Kidney (tissue), 14 donors: ENCODE results near the gene CMIP. TPM values are rescaled to one million over a fixed set of nuclear protein-coding genes. Genes with fewer than 3 reads are reported as not detected.
A peak's percentile ranks its signal among the peaks of the same experiment; 100 is the strongest.

ENCODE experiments used
- DNase-seq, 5 donors: peaks; one replicate each; pipeline ENCODE4 v3.0.0-alpha.2; 2013 to 2020
- FAIRE-seq: peaks from 2 replicates; lab custom pipeline; 2012; peaks lifted over from hg19 to GRCh38; lab: Jason Lieb, UNC
- H3K27ac ChIP-seq, 2 donors: one replicate each; pipeline ENCODE4 v1.7.0; 2013; ENCODE audit warnings: low read depth in 2 of 2, low read length in 2 of 2, inconsistent platforms in 1 of 2
- H3K27me3 ChIP-seq: one replicate; pipeline ENCODE4 v1.7.1; 2013; ENCODE audit warnings: low read length, inconsistent platforms; ENCODE audit not compliant: control insufficient read depth, insufficient read depth
- H3K36me3 ChIP-seq, 3 donors: one replicate each; pipeline versions ENCODE4 v1.7.0 to v1.7.1; 2013; ENCODE audit warnings: low read length in 3 of 3, control low read depth in 1 of 3, inconsistent platforms in 1 of 3; ENCODE audit not compliant: insufficient read depth in 3 of 3, control insufficient read depth in 2 of 3
- H3K4me1 ChIP-seq, 3 donors: one replicate each; pipeline versions ENCODE4 v1.7.0 to v1.7.1; 2013; ENCODE audit warnings: low read length in 3 of 3, inconsistent platforms in 1 of 3, low read depth in 1 of 3; ENCODE audit not compliant: control insufficient read depth in 2 of 3, insufficient read depth in 2 of 3
- H3K4me3 ChIP-seq, 3 donors: one replicate each; pipeline versions ENCODE4 v1.7.0 to v1.8.1; 2013; ENCODE audit warnings: low read length in 3 of 3, control low read depth in 1 of 3, inconsistent platforms in 1 of 3
- H3K9ac ChIP-seq, 3 donors: one replicate each; pipeline versions ENCODE4 v1.7.0 to v1.7.1; 2013; ENCODE audit warnings: low read length in 3 of 3, control low read depth in 1 of 3, inconsistent platforms in 1 of 3
- H3K9me3 ChIP-seq, 3 donors: one replicate each; pipeline versions ENCODE4 v1.7.0 to v1.7.1; 2013; ENCODE audit warnings: low read length in 3 of 3, control low read depth in 1 of 3, inconsistent platforms in 1 of 3; ENCODE audit not compliant: control insufficient read depth in 2 of 3, insufficient read depth in 1 of 3
- intact Hi-C: fragments of 100-400 bp; cut with DNase I; formaldehyde crosslinking; loops from one replicate; pipeline ENCODE4 v1.11.1; 2022
- polyA plus RNA-seq: library from polyadenylated mRNA; stranded (reverse); fragments of 350-450 nt; fragmentation: Illumina TruSeq; extraction: RNeasy Lipid Tissue Mini Kit (QIAGEN cat#74804); gene quantifications from one replicate; pipeline ENCODE4 v1.2.3, GENCODE V29; 2014; ENCODE audit warnings: low read depth, low replicate concordance; ENCODE audit not compliant: insufficient read depth
- total RNA-seq: library from RNA; stranded (reverse); fragmentation: NEBNext Ultra II Directional; extraction: Animal tissue kit (Norgen Biotek cat#: 25700); gene quantifications from one replicate; pipeline ENCODE4 v1.2.1, GENCODE V29; 2021
- TF ChIP-seq, protein P1 (sequence below): IDR thresholded peaks from 3 replicates; pipeline ENCODE4 v1.5.1; 2012; ENCODE audit warnings: mild to moderate bottlenecking, moderate library complexity, borderline replicate concordance; ENCODE audit not compliant: insufficient read depth; ENCODE audit errors: extremely low read depth
- donor health status: control.
- donor health status: control.
- donor health status: control.
- donor health status: control.
- donor health status: control.
- donor health status: DM: yes; HTN: yes; CAD: no.
- donor health status: Normal renal cell carcinoma (clear cell type).

Gene CMIP
- total and polyA plus RNA-seq, 2 donors from 2014 or later: 16.6 to 65.7 TPM

DNA sequence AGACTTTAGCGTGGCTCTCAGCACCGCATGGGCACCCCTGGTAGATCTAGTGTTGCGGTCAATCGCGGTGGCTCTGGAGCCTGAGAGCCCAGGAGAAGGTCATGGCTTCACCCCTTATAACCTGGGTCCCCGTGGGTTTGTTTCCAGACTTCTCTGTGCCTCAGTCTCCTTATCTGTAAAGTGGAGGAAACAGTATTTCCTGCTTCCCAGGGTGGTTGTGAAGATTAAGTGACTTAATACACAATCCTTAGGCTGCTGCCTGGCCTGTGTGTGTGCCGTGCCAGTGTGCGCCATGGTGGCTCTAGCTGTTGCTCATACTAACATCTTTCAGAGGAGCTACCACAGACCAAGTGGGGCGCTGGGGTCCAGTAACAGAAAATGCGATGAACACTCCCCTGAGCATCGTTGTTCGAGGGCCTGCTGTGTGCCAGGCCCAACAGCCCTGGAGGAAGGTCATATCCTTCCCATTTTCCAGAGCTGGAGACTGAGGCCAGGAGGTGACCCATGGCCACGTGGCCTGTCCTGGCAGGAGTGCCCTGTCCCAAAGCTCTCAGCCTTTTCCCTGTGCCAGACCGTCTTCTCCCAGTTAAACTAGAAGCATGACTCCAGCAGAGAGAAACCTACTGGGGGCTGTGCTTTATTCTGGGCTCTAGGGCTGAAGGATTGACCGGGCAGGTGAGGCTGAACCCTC is 70.1 kb downstream of the CMIP start:
- TF ChIP-seq, protein P1, sequence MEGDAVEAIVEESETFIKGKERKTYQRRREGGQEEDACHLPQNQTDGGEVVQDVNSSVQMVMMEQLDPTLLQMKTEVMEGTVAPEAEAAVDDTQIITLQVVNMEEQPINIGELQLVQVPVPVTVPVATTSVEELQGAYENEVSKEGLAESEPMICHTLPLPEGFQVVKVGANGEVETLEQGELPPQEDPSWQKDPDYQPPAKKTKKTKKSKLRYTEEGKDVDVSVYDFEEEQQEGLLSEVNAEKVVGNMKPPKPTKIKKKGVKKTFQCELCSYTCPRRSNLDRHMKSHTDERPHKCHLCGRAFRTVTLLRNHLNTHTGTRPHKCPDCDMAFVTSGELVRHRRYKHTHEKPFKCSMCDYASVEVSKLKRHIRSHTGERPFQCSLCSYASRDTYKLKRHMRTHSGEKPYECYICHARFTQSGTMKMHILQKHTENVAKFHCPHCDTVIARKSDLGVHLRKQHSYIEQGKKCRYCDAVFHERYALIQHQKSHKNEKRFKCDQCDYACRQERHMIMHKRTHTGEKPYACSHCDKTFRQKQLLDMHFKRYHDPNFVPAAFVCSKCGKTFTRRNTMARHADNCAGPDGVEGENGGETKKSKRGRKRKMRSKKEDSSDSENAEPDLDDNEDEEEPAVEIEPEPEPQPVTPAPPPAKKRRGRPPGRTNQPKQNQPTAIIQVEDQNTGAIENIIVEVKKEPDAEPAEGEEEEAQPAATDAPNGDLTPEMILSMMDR: no peak
- intact Hi-C loops: no loop called here
- H3K27me3 ChIP-seq: no peaks in the 10 kb centered on the region
- DNase-seq (no peak), FAIRE-seq (no peak)
- peaks cover 0 to 35% (median 28%) of the 10 kb centered on the region in 3 donors for H3K4me1 ChIP-seq
- no peak overlapping the region for H3K9ac ChIP-seq
- H3K9me3 ChIP-seq: no peaks in the 10 kb centered on the region
- peak overlapping the region in 1 of 3 donors; percentile 8 for H3K4me3 ChIP-seq
- peaks cover 0 to 2% (median 0%) of the 10 kb centered on the region in 3 donors for H3K36me3 ChIP-seq
- peak overlapping the region; percentile 57 to 79 for H3K27ac ChIP-seq

DNA sequence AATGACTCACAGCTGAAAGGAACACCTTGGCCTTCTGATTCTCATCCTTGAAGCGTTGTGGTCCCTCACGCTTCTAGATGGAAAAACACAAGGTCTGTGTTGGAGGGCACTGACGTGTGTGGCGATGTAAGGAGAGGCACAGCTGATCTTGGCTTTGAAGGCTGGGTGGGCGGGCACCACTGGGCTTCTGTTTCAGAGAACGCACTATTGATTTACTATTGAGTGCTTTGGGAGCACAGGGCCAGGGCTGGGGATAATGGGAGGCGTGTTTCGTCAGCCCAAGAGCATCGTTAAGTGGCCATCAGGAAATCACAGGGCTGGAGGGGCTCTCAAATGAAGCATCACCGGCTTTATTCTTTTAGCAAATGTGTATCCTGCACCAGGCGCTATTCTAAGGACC is 70.7 kb downstream of the CMIP start:
- DNase-seq (no peak), FAIRE-seq (no peak)
- Histone ChIP-seq H3K9me3 (no peaks in the 10 kb centered on the region), H3K4me3 (no peak overlapping the region), H3K27me3 (no peaks in the 10 kb centered on the region), H3K4me1 (peaks cover 0 to 37% (median 28%) of the 10 kb centered on the region in 3 donors), H3K9ac (no peak overlapping the region), H3K36me3 (peaks cover 0 to 2% (median 0%) of the 10 kb centered on the region in 3 donors), H3K27ac (no peak overlapping the region)
- intact Hi-C loops: no loop called here
- TF ChIP-seq, protein P1: no peak

DNA sequence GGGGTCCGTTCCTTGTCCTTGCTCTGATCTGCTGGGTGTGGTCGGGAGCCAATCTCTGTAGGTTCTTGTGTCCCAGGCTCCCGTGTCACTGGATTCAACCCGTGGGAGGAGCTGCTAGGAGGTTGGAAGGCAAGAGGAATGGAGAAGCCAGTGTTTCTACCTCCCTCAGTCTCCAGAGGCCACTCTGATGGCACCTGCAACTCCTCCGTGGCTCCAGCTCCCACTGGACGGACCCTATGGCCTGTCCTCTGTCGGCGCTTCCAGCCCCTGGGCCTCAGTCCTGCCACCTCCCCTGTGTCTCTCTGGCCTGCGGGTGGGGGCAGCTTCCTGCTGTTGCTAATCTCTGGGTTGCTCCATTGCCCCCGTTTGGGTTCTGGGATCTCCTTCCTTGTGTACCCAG is 71.1 kb downstream of the CMIP start:
- H3K4me1 ChIP-seq: peaks cover 0 to 37% (median 28%) of the 10 kb centered on the region in 3 donors
- DNase-seq: no peak
- FAIRE-seq: no peak

More for the DNA sequence above, 71.1 kb downstream of the CMIP start:
- intact Hi-C loops: no loop called here
- no peaks in the 10 kb centered on the region for H3K27me3 ChIP-seq
- H3K9me3 ChIP-seq: no peaks in the 10 kb centered on the region
- no peak overlapping the region for H3K9ac ChIP-seq
- H3K4me3 ChIP-seq: no peak overlapping the region
- H3K36me3 ChIP-seq: peaks cover 0 to 2% (median 0%) of the 10 kb centered on the region in 3 donors
- TF ChIP-seq, protein P1: no peak
- H3K27ac ChIP-seq: no peak overlapping the region
